Measurements from ENCODE around the gene LRRC28.

DNA sequence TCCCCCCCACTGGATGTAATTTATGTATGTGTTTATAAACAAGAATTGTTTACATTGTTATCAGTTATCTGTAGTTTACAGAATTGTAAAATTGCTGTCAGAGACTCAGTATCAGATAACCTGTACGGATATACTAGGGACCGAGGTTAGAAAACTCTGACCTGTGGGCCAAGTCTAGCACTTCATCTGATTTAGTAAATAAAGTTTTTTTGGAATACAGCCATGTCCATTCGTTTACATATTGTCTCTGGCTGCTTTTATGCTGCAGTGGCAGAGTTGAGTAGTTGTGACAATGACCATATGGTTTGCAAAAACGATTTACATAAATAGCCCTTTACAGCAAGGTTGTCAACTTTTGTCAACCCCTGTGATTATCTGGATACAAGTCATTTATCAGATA, 52.6 kb downstream of the LRRC28 start:
- TF ChIP-seq POLR2AphosphoS5 (IDR thresholded peaks at IDR 0.05; ENCODE audit: low read depth, low read length) (no peak), TCF7L2 (IDR thresholded peaks at IDR 0.05; ENCODE audit: low read depth, low read length) (no peak), SIN3A (IDR thresholded peaks at IDR 0.05; ENCODE audit: borderline replicate concordance, insufficient read depth, low read depth, low read length) (no peak), REST (IDR thresholded peaks at IDR 0.05; ENCODE audit: insufficient read depth in 1 of 2, low read depth in 2 of 2, low read length in 1 of 2) (no peak)
- TF ChIP-seq, protein P1, sequence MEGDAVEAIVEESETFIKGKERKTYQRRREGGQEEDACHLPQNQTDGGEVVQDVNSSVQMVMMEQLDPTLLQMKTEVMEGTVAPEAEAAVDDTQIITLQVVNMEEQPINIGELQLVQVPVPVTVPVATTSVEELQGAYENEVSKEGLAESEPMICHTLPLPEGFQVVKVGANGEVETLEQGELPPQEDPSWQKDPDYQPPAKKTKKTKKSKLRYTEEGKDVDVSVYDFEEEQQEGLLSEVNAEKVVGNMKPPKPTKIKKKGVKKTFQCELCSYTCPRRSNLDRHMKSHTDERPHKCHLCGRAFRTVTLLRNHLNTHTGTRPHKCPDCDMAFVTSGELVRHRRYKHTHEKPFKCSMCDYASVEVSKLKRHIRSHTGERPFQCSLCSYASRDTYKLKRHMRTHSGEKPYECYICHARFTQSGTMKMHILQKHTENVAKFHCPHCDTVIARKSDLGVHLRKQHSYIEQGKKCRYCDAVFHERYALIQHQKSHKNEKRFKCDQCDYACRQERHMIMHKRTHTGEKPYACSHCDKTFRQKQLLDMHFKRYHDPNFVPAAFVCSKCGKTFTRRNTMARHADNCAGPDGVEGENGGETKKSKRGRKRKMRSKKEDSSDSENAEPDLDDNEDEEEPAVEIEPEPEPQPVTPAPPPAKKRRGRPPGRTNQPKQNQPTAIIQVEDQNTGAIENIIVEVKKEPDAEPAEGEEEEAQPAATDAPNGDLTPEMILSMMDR (IDR thresholded peaks at IDR 0.05) = no peak
